Germinal center (tissue), 1 donor: ENCODE data around the gene HABP4.

Experiments
- DNase-seq: peaks from one replicate; pipeline ENCODE4 v3.0.0; 2012; ENCODE audit warnings: mixed read lengths, low spot score

HABP4 gene

GRCh38 chr9:96449845-96450612 lies at the start of gene HABP4:
TSS of gene HABP4 (plus strand) at chr9:96450169. CDS start at chr9:96450280, 111 bp downstream.
- DNase-seq: peak; percentile 99

- no peak for DNase-seq
These were observed 41.3 kb upstream of the HABP4 start for GRCh38 chr9:96408409-96409280.

GRCh38 chr9:96411129-96411838 lies 38.7 kb upstream of the HABP4 start:
- DNase-seq: no peak

- DNase-seq: no peak
These were observed 37.6 kb upstream of the HABP4 start for GRCh38 chr9:96412174-96412913.

DNA sequence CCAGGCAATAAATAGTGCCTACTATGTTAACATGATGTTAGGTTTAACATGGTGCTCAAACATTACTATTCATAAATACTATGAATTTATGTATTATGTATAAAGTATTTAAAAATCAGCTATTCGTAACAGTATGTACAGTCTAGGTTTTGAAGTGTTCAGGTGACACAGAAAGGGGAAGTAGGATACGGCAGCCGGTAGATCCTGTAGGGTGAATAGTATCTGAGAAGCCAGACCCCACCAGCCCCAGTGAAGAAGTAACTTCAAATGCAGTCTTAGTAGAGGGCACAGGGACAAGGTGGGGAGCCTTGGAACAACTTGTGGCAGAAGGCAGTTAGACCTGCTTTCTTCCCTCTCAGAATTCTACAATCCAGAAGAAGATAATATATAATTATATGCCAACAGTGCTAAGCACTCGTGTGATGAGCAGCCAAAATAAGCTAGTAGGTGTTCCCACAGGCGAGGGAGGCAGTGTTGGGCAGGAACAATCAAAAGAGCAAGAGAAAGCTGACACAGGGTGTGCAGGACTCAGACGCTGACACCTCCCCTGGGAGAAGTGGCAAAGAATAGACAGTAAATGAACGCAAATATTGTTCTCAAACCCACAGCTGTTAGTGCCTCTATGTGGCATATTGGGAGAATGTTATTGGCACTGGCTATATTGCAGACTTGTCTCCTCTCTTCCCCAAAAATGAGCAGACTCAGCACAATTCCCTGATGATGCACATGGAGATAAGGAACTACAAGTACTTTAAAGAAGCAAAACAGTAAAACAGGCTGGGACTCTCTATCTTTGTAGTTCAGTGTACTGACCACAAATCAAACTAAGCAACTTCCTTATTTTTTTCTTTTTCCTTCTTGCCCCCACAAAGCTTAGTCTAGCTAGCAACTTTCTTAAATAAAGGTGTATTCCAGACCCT lies 36.4 kb upstream of the HABP4 start:
- peak; percentile 35 for DNase-seq

- DNase-seq: peak; percentile 93
These were observed 32.9 kb upstream of the HABP4 start for GRCh38 chr9:96417051-96417586.

GRCh38 chr9:96417661-96418082 lies 32.3 kb upstream of the HABP4 start:
- peak; percentile 48 for DNase-seq

- peak; percentile 95 for DNase-seq
These were observed 31.7 kb upstream of the HABP4 start, which contains the start of gene ZNF367 for GRCh38 chr9:96418083-96418919. TSS of gene ZNF367 (minus strand) at chr9:96418370. CDS start at chr9:96418032, 338 bp downstream.

GRCh38 chr9:96418920-96419690 lies 30.9 kb upstream of the HABP4 start:
- peak; percentile 79 for DNase-seq

DNA sequence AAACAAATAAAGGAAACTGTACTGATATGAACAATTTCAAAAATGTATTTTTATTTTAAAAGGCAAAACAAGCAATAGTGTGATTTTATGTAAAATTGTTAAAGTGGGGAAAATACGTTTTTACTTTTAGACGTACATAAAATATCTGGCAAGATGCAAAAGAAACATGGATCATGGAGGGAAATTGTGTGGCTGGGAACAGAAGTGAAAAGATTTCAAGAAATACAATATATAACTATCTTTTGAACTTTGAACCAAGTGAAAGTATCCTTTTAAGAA lies 30.3 kb upstream of the HABP4 start:
- DNase-seq: no peak

DNA sequence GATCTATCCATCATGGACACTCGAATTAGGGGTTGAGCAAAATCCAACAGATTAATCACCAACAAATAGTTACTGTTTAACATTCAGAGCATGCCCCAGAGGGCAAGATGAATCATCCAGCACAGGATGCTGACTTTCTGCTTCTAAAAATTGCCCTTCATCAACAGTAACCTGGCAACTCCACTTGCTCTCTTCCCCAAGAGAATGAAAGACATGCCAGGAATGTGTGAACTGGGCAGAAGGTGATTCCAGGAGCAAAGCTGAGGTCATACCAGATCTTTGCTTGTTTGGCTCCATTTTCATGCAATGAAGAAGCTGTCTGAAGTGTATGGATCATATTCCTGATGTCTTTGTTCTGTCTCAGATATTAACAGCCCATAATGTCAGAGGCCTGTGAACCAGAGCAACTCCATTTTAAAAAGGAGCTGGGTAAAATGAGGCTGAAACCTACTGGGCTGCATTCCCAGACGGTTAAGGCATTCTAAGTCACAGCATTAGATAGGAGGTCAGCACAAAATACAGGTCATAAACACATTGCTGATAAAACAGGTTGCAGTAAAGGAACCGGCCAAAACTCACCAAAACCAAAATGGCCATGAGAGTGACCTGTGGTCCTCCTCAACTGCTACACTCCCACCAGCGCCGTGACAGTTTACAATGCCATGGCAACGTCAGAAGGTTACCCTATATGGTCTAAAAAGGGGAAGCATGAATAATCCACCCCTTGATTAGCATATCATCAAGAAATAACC lies 29.3 kb upstream of the HABP4 start:
- DNase-seq: peak; percentile 11

DNA sequence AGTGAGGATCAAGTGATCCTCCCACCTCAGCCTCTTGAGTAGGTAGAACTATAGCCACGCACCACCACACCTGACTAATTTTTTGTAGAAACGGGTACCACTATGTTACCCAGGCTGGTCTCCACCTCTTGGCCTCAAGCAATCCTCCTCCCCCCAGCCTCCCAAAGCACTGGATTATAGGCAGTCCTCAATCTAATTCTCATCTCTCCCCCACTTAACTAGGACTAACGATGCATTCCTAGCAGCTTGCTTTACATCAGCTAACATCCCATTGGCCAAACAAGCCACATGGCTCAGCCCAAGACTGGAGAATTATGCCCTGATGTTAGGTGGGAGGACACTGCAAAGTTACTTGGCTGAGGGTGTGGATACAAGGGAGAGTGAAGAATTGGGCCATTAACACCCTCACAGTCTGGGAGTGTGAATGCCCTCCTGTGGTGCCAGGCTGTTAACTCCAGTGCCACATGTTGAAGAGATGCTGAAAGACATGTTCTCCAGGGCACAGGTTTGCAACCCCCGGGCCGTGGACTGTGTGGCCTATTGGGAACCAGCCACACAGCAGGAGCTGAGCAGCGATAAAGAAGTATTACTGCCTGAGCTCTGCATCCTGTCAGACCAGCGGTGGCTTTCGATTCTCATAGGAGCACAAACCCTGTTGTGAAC lies 26.5 kb upstream of the HABP4 start:
- DNase-seq: no peak

DNA sequence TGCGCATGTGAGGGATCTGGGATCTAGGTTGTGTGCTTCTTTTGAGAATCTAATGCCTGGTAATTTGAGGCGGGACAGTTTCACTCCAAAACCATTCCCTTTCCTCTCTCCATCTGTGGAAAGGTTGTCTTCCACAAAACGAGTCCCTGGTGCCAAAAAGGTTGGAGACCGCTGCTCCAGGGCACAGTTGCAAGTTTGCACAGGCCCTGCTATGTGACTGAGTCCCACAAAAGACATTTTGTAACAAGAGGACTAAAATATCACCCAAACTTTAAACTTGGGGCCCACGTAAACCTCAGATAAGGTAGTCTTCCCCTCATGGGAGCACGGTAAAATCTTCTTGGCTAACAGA lies 26.0 kb upstream of the HABP4 start:
- no peak for DNase-seq

DNA sequence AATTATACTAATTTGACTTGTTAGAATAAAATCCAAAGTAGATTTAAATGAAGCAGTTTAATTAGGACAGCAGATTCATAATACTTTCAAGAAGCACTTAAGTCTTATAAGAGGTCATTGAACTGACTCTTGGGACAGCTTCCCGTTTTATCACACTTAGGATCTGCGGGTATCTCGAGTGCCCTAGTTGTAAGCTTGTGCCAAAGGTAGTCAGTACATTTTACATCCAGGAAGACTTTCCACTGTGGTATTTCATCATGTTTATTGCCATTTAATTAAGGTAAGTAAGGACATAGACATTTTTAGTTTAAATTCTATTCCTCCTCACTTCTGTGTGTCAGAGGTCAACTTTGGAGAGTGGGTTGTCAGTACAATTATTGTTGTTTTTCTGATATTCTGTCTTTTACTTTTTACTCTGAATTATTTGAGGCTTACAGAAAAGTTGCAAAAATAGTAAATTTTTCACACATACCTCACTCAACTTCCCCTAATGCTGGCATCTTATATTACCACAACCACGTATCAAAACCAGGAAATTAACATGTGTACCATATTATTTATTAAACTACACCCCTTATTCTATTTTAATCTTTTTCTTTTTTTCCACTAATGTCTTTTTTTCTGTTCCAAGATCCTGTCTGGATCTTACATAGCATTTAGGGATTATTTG lies 24.3 kb upstream of the HABP4 start:
- no peak for DNase-seq

GRCh38 chr9:96429732-96430131 lies 20.2 kb upstream of the HABP4 start:
- DNase-seq: no peak

- DNase-seq: no peak
These were observed 19.6 kb upstream of the HABP4 start for GRCh38 chr9:96430377-96430776.

DNA sequence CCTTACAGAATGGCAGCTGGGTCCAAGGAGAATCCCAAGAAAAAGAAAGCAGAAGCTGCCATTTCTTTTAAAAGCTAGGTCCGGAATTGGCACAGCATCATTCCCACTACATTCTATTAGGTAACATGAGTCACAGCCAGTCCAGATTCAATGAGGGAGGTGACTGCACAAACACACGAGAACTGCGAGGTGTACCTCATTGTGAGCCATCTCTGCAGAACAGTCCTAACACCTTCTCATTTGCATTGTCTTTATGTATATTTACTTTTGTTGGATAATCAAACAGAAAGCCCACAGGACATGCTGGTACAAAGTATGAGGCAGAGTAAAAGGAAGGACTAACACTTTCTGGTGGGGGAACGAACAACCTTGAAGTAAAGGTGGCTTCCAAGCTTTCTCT lies 14.6 kb upstream of the HABP4 start:
- DNase-seq: no peak
